K562 (cell line): ENCODE measurements around the gene DPP9. TPM values are rescaled to one million over a fixed set of nuclear protein-coding genes. Genes with fewer than 3 reads are reported as not detected.

Experiments
- CBX1 ChIP-seq: sonication (generic); IDR thresholded peaks from 2 replicates; pipeline ENCODE4 v1.6.1; 2016; ENCODE audit warnings: antibody characterized with exemption, low read depth, mild to moderate bottlenecking
- ELK1 ChIP-seq: sonication (generic); formaldehyde crosslinking; IDR thresholded peaks from 2 replicates; pipeline ENCODE4 v1.8.1; 2022; ENCODE audit warnings: missing genetic modification reagents
- FOXK1 ChIP-seq: sonication (generic); formaldehyde crosslinking; IDR thresholded peaks from 2 replicates; pipeline ENCODE4 v1.8.0; 2022; ENCODE audit warnings: missing genetic modification reagents, mild to moderate bottlenecking, borderline replicate concordance
- HNRNPH1 ChIP-seq: fragments of 200-400 bp; formaldehyde crosslinking; optimal IDR thresholded peaks from 2 replicates; pipeline ENCODE3; 2017; ENCODE audit warnings: low read depth, mild to moderate bottlenecking, low read length, moderate library complexity
- MAZ ChIP-seq, 2 experiments: fragments of 450-650 bp in 1 of 2; sonication (generic) in 1 of 2; formaldehyde crosslinking; IDR thresholded peaks in 1 of 2; conservative IDR thresholded peaks in 1 of 2; 2 replicates each; pipeline versions ENCODE4 v1.4.0 to v1.5.0; 2020; ENCODE audit warnings: mild to moderate bottlenecking in 1 of 2, missing genetic modification reagents in 1 of 2
- NR2C2 ChIP-seq, 2 experiments: fragments of 200-800 bp in 1 of 2; sonication (Bioruptor generic) in 1 of 2; sonication (generic) in 1 of 2; formaldehyde crosslinking in 1 of 2; IDR thresholded peaks; 2 replicates each; pipeline versions ENCODE4 v1.6.1 to v1.8.0; 2016 to 2022; ENCODE audit warnings: mild to moderate bottlenecking in 1 of 2, missing compliant biosample characterization in 1 of 2, missing genetic modification characterization in 1 of 2, missing genetic modification reagents in 1 of 2
- POLR3G ChIP-seq: IDR thresholded peaks from 2 replicates; pipeline ENCODE4 v1.6.1; 2011; ENCODE audit not compliant: insufficient read length, insufficient replicate concordance; ENCODE audit errors: extremely low read depth
- RHOXF2B ChIP-seq: fragments of 250-450 bp; sonication (Bioruptor Pico); conservative IDR thresholded peaks from 2 replicates; pipeline ENCODE4 v1.5.1; 2021
- SREBF2 ChIP-seq: sonication (generic); formaldehyde crosslinking; IDR thresholded peaks from 2 replicates; pipeline ENCODE4 v1.4.0; 2020; ENCODE audit warnings: mild to moderate bottlenecking, missing genetic modification reagents
- USF2 ChIP-seq: sonication (generic); formaldehyde crosslinking; IDR thresholded peaks from 2 replicates; pipeline ENCODE4 v1.5.0; 2020; ENCODE audit warnings: missing genetic modification reagents
- ZBTB2 ChIP-seq: fragments of 450-650 bp; IDR thresholded peaks from 2 replicates; pipeline ENCODE4 v1.6.1; 2016; ENCODE audit warnings: antibody characterized with exemption
- ZKSCAN3 ChIP-seq: fragments of 250-450 bp; sonication (Bioruptor Pico); IDR thresholded peaks from 2 replicates; pipeline ENCODE4 v1.4.0; 2020
- ZNF644 ChIP-seq: fragments of 200-800 bp; sonication (Bioruptor generic); IDR thresholded peaks from 2 replicates; pipeline ENCODE4 v1.6.1; 2016; ENCODE audit warnings: low read depth, missing genetic modification characterization, missing compliant biosample characterization
- polyA plus RNA-seq, 8 experiments: library from polyadenylated mRNA; depleted of rRNA in 4 of 8; stranded (reverse) in 5 of 8; unstranded in 3 of 8; fragments of >200 nt; fragmentation: Nextera tagmentation in 2 of 8; fragmentation: Illumina TruSeq in 1 of 8; extraction: Ambion mirVana in 2 of 8; extraction: Trizol in 1 of 8; gene quantifications; 2 replicates each; pipeline versions ENCODE4 v1.2.1 to v1.2.3, GENCODE V29; 2011 to 2014; ENCODE audit warnings: inconsistent platforms in 1 of 8, missing spikeins in 1 of 8
- total RNA-seq, 7 experiments: library from RNA; depleted of rRNA in 6 of 7; stranded (reverse); fragments of >200 nt in 6 of 7; fragmentation: Illumina TruSeq in 2 of 7; extraction: Trizol in 2 of 7; gene quantifications; 2 replicates each; pipeline versions ENCODE4 v1.2.1 to v1.2.3, GENCODE V29; 2011 to 2021; ENCODE audit warnings: low replicate concordance in 1 of 7
- TF ChIP-seq, protein P1 (sequence below): sonication (generic); formaldehyde crosslinking; IDR thresholded peaks from 2 replicates; pipeline ENCODE4 v1.8.0; 2022; ENCODE audit warnings: missing genetic modification reagents, mild to moderate bottlenecking, borderline replicate concordance
- TF ChIP-seq, protein P2 (sequence below): fragments of 250-450 bp; sonication (Bioruptor Pico); IDR thresholded peaks from 2 replicates; pipeline ENCODE4 v1.4.0; 2020; ENCODE audit warnings: borderline replicate concordance
- TF ChIP-seq, protein P3 (sequence below): fragments of 450-650 bp; formaldehyde crosslinking; conservative IDR thresholded peaks from 2 replicates; pipeline ENCODE4 v1.4.0; 2022; ENCODE audit warnings: mild to moderate bottlenecking, missing genetic modification characterization

DPP9 gene
- total and polyA plus RNA-seq, 9 of the 15 experiments (the other 6 are each of a cell fraction or from before 2014, with no cell fraction given), result 0.90 to 66.7 (median 24.5) TPM

- TF ChIP-seq, protein P1, sequence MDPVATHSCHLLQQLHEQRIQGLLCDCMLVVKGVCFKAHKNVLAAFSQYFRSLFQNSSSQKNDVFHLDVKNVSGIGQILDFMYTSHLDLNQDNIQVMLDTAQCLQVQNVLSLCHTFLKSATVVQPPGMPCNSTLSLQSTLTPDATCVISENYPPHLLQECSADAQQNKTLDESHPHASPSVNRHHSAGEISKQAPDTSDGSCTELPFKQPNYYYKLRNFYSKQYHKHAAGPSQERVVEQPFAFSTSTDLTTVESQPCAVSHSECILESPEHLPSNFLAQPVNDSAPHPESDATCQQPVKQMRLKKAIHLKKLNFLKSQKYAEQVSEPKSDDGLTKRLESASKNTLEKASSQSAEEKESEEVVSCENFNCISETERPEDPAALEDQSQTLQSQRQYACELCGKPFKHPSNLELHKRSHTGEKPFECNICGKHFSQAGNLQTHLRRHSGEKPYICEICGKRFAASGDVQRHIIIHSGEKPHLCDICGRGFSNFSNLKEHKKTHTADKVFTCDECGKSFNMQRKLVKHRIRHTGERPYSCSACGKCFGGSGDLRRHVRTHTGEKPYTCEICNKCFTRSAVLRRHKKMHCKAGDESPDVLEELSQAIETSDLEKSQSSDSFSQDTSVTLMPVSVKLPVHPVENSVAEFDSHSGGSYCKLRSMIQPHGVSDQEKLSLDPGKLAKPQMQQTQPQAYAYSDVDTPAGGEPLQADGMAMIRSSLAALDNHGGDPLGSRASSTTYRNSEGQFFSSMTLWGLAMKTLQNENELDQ (CRISPR knock-in tag), result no peak
- TF ChIP-seq SREBF2 (no peak), NR2C2 (CRISPR knock-in tag; IDR thresholded peaks at IDR 0.05) (no peak), NR2C2 (tag; IDR thresholded peaks at IDR 0.05) (no peak), USF2 (no peak), RHOXF2B (CRISPR knock-in tag) (no peak), ZBTB2 (no peak), ZNF644 (tag) (no peak), CBX1 (no peak), ZKSCAN3 (CRISPR knock-in tag) (no peak), FOXK1 (no peak), MAZ (CRISPR knock-in tag; conservative IDR thresholded peaks at IDR 0.05 in 1 of 2, IDR thresholded peaks at IDR 0.05 in 1 of 2) (no peak), HNRNPH1 (no peak), POLR3G (no peak), ELK1 (CRISPR knock-in tag) (no peak)
- TF ChIP-seq, protein P2, sequence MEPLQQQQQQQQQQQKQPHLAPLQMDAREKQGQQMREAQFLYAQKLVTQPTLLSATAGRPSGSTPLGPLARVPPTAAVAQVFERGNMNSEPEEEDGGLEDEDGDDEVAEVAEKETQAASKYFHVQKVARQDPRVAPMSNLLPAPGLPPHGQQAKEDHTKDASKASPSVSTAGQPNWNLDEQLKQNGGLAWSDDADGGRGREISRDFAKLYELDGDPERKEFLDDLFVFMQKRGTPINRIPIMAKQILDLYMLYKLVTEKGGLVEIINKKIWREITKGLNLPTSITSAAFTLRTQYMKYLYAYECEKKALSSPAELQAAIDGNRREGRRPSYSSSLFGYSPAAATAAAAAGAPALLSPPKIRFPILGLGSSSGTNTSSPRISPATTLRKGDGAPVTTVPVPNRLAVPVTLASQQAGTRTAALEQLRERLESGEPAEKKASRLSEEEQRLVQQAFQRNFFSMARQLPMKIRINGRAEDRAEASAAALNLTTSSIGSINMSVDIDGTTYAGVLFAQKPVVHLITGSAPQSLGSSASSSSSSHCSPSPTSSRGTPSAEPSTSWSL (CRISPR knock-in tag), result no peak
- TF ChIP-seq, protein P3, sequence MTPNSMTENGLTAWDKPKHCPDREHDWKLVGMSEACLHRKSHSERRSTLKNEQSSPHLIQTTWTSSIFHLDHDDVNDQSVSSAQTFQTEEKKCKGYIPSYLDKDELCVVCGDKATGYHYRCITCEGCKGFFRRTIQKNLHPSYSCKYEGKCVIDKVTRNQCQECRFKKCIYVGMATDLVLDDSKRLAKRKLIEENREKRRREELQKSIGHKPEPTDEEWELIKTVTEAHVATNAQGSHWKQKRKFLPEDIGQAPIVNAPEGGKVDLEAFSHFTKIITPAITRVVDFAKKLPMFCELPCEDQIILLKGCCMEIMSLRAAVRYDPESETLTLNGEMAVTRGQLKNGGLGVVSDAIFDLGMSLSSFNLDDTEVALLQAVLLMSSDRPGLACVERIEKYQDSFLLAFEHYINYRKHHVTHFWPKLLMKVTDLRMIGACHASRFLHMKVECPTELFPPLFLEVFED (CRISPR knock-in tag), result no peak
Measured at GRCh38 chr19:4705413-4706131, 18.1 kb downstream of the DPP9 start (continued).
